ENCODE data around the gene DHCR24.

The DHCR24 gene

DNA sequence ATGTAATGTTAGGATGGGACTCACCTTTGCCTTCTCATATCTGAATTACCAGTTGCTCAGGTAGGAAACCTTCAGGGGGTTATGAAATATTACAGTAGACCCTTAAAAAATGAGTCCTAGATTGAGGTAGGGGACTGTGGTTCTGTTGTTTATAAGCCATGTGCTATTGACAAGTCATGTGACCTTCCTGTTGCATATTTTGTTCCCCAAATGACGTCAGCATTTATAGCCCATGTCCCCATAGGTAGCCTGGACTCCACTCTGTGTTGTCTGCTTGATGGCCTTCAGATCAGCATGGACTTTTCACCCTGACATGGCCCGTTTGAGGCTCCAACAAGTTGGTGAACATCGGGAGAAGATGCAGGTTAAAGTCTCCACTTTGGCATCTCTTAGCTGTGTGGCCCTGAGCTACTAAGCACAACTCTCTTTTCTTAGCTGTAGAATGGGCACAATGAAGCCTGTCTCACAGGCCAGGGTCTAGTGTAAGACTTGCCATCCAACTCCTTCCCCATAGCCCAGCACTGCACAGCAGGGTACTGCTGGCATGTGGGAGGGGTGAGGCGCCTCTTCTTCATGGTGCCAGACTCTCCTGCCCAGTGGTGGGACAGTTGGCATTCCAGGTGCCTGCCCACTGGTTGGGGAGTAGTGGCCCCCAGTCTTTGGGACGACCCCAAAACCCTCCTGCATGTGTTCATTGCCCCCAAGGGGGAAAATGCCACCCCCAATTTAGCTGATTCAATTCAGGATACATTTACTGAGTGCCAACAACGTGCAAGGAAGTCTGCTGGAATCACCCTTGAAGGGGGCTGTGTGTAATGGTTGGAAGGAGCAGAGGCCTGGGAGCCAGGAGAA is 49.8 kb downstream of the DHCR24 start:
- H3K4me3 ChIP-seq (ENCODE audit: low read depth, low read length) = no peak overlapping the region
- DNase-seq (ENCODE audit: low read depth) = no peak
- TF ChIP-seq, protein P1, sequence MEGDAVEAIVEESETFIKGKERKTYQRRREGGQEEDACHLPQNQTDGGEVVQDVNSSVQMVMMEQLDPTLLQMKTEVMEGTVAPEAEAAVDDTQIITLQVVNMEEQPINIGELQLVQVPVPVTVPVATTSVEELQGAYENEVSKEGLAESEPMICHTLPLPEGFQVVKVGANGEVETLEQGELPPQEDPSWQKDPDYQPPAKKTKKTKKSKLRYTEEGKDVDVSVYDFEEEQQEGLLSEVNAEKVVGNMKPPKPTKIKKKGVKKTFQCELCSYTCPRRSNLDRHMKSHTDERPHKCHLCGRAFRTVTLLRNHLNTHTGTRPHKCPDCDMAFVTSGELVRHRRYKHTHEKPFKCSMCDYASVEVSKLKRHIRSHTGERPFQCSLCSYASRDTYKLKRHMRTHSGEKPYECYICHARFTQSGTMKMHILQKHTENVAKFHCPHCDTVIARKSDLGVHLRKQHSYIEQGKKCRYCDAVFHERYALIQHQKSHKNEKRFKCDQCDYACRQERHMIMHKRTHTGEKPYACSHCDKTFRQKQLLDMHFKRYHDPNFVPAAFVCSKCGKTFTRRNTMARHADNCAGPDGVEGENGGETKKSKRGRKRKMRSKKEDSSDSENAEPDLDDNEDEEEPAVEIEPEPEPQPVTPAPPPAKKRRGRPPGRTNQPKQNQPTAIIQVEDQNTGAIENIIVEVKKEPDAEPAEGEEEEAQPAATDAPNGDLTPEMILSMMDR (IDR thresholded peaks at IDR 0.05; ENCODE audit: control insufficient read depth, extremely low read depth, insufficient read depth) = no peak

DNA sequence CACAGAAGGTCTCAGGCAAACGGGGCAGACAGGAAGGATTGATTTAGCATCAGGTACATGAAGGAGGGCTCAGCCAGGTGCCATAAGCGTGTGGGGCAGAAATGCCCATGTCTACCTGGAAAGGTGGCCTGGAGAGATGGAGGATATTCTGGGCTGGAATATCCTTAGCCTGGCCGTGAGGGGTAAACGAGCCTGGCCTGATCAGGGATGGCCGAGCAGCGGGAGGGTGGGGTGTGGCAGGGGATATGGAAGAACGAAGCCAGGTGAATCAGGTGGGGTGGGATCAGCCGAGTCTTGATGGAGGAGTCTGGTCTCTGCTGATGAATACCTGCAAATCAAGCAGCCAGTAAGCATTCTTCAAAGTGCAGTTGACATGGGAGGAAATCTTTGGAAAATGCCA is 50.4 kb downstream of the DHCR24 start:
- H3K4me3 ChIP-seq (ENCODE audit: low read depth, low read length) = no peak overlapping the region
- TF ChIP-seq, protein P1 (IDR thresholded peaks at IDR 0.05; ENCODE audit: control insufficient read depth, extremely low read depth, insufficient read depth) = no peak
- no peak for DNase-seq (ENCODE audit: low read depth)

DNA sequence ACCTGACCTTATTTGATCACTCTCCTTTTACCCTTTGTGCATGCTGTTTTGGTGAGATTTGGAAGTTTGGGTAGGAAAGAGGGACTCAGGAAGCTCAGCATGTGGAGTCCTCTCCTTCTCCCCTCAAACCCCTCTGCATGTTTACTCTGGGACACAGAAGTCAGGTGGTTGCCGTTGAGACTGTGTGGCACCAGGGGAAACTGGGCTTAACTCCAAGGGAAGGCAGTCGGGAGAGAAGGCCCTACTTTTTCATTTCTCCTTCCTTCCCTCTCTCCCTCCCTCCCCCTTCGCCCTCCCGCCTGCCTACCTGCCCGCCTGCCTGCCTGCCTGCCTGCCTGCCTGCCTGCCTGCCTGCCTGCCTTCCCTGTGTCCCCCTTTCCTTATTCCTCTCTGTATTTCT is 51.0 kb downstream of the DHCR24 start:
- no peak for DNase-seq (ENCODE audit: low read depth)
- H3K4me3 ChIP-seq (ENCODE audit: low read depth, low read length) = no peak overlapping the region
- TF ChIP-seq, protein P1 (IDR thresholded peaks at IDR 0.05; ENCODE audit: control insufficient read depth, extremely low read depth, insufficient read depth) = no peak

DNA sequence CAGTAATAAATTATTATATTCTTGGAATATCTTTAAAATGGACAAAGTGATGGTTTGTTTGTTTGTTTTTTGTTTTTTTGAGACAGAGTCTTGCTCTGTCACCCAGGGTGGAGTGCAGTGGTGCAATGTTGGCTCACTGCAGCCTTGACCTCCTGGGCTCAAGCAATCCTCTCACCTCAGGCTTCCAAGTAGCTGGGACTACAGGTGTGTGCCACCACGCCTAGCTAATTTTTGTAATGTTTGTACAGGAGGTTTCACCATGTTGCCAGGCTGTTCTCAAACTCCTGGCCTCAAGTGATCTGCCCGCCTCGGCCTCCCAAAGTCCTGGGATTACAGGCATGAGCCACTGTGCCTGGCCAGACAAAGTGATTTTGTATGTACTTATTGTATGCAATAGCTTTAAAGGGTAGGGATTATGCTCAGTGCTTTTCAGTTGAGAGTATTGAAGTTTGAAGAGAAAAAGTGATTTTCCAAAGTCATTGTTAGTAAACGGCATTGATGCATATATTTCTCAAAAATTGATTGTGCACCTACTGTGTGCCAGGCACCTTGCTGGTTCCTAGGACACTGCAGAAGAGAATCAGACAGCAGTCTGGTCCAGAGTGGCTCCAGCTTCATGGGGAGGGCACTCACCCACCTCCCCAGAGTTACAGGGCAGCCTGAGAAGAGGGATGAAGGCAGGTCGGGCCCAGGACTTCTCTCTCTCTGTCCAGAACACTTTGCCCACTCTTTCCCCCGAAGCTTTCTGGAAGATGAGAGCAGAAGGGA is 51.7 kb downstream of the DHCR24 start:
- TF ChIP-seq, protein P1 (IDR thresholded peaks at IDR 0.05; ENCODE audit: control insufficient read depth, extremely low read depth, insufficient read depth) = no peak
- DNase-seq (ENCODE audit: low read depth) = no peak
- H3K4me3 ChIP-seq (ENCODE audit: low read depth, low read length) = no peak overlapping the region

DNA sequence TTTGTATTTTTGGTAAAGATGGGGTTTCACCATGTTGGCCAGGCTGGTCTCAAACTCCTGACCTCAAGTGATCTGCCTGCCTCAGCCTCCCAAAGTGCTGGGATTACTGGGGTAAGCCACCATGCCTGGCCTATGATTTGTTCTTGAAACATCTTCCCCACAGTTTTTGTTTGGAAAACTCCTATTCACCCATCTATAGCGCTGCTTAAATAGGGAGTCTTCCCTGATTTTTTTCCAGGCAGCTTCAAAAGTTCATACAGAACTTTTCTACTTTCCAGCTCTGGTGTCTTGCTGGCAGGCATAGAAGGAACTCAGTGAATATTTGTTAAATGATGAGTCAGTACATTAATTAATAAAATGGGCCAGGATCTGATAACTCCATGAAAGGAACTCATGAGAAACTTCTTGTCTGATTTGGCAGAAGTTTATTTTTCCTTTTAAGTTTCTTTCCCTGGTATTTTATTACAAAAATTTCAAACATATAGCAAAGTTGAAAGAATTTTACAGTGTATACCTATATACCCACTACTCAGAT is 52.9 kb downstream of the DHCR24 start:
- DNase-seq (ENCODE audit: low read depth) = peak; percentile 75
- TF ChIP-seq, protein P1 (IDR thresholded peaks at IDR 0.05; ENCODE audit: control insufficient read depth, extremely low read depth, insufficient read depth) = no peak
- no peak overlapping the region for H3K4me3 ChIP-seq (ENCODE audit: low read depth, low read length)

DNA sequence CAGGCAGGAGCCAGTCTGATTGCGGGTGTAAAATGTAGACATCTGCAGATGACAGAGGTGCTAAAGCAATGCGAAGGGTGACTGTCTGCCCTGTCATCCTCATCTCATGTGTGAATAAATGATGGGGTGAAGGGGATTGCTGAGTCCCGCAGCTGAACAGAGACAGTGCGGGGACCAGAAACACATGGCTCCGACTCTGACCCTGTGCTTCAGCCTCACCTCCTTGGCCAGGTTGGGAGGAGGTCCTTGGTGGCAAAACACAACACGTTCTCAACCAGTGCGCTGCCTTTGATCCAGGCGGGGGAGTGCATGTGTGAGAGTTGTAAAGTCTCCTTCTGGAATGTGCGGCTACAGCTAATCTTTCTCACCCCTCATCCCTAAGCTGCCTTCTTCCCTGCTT is 53.9 kb downstream of the DHCR24 start:
- no peak for DNase-seq (ENCODE audit: low read depth)
- TF ChIP-seq, protein P1 (IDR thresholded peaks at IDR 0.05; ENCODE audit: control insufficient read depth, extremely low read depth, insufficient read depth) = no peak
- H3K4me3 ChIP-seq (ENCODE audit: low read depth, low read length) = no peak overlapping the region
